Right forelimb (tissue), 1 donor: ENCODE data around the gene CCM2L.

ENCODE experiments used
- DNase-seq: peaks from one replicate; pipeline ENCODE4 v3.0.0-alpha.2; 2018

The CCM2L gene

DNA sequence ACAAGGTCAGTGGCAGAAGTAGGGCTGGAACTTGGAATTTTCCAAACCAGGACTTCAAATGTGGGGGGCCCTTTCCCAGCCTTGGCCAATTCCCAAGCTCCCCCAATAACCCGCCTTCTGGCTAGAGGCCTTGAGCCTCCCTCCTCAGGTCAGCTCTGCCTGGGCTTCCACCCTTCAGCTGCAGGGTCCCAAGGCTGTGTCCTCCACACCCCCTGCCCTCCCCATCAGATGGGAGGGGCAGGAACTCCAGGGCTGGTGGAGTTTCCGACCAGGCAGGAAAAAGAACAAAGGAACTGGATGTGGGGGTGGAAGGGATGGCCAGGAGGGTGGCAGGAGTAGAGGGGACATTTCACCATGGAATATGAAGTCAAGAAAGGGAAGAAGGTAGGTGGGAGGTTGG, at the start of gene CCM2L:
Gene CCM2L, plus strand, starts transcription at position 338 of the 400 bp plus-strand sequence. Its CDS starts 17 bp downstream, at position 355.
- no peak for DNase-seq

DNA sequence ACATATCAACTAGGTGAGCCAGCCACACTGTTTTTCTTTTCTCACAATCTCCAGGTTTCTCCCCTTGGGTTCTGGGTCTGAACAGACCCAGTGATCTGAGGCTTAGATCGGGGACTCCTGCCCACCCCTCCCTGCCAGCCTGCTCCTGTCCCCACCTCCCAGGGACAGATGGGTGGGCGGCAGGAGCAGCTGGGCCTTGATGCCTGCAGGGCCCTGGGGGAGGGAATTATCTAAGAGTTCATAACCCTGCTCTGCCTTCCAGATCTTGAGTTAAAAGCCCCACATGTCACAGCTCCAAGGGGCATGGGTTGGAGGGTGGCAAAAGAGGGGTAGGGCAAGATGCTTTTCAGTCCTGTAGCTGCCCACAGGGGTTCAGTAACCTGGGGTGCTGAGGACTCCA, 47.5 kb upstream of the CCM2L start:
- no peak for DNase-seq

DNA sequence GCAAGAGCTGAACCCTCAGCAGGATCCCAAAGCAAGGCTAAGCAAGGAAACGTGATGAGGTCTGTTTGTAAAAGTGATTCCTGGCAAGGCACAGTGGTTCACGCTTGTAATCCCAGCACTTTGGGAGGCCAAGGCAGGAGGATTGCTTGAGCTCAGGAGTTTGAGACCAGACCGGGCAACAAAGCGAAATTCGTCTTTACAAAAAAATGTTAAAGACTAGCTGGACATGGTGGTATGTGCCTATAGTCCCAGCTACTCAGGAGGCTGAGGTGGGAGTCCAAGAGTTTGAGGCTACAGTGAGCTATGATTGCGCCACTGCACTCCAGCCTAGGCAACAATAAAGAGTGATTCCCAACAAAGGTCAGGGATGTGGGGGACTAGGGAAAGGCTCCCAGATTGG, 46.3 kb upstream of the CCM2L start:
- no peak for DNase-seq

DNA sequence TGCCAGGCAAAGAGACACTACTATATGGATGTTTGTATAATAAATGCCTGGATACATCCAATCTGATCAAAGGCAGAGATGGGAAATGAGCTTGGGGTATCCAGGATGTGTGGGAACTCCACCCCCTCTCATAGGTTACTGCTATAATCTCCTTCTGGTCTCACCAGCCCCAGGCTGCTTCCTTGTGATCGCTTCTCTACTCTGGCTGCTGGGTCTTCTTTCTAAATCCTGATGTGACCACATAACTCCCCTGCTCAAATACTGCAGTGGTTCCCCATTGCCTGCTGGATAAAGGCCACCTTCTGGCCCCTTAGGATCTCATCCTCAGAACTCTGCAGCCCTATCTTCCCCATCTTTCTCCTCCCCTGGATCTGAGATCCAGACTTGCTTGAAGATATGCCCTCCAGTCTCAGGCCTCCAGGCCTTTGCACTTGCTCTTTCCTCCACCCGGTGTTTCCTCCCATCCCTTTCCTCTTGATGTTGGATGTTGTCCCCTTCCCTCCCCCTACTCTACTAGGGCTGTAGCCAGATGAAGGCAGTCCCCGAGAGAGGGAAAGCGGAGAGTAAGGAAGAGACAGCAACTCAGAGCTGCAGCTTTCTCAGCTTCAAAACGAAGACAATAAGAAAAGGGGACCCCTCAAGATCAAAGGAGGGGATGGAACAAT, 43.1 kb upstream of the CCM2L start:
- DNase-seq: no peak

DNA sequence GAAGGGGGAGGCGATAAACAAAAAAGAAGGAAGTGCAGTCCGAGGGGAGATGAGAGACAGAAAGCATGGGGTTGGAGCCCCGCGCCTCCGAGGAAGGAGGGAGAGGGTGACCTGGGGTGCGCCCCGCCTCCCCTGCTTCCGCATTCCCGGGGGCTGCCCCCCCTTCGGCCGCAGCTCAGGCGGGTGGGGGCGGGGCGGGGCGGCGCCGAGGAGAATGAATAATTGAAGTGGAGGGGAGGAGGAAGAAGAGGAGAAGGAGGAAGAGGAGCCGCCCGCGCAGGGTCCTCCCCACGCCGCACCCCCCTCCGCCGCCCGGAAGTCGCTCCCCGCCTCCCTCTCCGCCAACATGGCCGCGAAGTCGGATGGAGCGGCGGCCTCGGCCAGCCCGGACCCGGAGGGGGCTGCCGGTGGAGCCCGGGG, 42.4 kb upstream of the CCM2L start, which contains the start of gene XKR7:
Gene XKR7, plus strand, starts transcription at position 322 of the 420 bp plus-strand sequence. Its CDS starts 25 bp downstream, at position 347.
- DNase-seq: no peak

DNA sequence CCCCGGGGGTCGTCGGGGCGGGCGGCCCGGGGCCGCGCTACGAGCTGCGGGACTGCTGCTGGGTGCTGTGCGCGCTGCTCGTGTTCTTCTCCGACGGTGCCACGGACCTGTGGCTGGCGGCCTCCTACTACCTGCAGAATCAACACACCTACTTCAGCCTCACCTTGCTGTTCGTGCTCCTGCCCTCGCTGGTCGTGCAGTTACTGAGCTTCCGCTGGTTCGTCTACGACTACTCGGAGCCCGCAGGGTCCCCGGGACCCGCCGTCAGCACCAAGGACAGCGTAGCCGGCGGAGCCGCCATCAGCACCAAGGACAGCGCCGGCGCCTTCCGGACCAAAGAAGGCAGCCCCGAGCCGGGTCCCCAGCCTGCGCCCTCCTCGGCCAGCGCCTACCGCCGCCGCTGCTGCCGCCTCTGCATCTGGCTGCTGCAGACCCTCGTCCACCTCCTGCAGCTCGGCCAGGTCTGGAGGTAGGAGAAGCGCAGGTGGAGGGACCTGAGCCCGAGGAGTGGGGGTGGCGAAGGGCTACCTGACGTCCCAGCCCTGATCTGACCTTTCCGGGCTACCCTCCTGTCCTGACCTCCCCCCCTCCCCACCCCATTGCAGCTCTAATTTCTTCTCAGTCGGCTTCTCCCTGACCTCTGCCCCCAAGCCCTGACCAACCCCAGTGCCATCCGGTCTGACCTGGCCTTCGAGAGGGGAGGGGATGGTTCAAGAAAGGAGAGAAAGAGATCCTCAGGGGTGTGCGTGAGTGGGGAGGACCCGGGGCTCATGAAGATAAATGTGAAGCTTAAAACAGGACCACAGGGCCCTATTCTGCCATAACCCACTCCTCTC, 41.7 kb upstream of the CCM2L start:
- peak; percentile 93 for DNase-seq

DNA sequence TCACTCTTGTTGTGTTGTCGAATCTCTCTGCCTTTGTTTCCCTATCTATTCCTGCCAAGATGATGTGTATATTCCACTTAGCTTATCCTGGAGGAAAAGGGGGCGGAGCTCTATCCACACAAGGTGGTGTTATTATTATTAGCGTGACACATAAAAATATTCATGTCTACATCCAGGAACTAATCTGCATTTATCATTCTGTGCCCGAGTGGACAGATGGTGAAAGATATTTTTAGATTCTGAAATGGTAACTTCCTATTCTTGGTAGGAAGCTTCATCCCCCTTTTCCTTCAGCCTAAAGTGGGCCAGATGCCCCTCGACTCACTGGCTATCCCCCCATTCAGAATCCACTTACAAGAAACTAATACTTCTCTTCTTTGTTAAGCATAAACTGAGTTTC, 40.2 kb upstream of the CCM2L start:
- no peak for DNase-seq

DNA sequence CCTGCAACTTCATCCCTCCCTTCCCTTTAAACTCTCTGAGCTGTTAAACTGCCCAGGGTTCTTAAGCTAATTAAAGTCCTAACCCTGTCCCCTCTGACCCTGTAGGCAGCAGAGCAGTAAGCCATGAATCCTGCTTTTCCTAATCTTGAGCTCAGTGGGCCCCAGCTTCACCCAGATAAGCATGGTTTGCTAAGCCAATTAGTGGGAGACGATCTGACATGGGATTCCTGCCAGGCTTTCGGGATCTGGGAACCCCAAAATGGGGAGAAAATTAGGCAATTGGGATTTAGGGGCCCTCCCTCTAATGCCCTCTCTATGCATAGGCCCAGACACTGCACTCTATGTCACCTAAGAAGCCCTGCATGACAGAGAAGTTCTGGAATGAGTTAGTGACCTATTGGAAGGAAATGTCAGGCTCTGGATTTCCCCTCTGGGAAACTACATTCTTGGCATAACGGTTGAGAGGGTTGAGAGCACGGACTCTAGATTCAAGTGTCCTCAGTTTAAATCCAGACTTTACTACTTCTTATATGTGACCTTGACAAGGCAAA, 37.7 kb upstream of the CCM2L start:
- no peak for DNase-seq

DNA sequence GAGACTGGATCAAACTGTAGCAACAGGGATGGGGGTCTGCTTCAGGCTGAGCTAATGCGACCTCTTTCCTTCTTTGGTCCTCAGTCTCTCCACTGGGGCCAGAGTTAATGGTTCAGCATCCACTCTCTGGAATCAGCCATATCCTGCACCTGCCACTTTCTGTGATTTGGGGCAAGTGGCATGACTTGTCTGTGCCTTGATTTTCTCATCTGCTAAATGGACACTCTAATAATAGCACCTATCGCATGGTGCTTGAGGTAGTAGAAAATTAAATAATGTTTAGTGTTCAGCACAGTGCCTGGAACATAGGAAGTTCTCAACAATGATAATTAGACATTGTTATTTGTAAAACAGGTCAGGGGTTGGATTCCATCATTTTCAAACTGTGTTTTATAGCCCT, 35.9 kb upstream of the CCM2L start:
- DNase-seq: no peak

DNA sequence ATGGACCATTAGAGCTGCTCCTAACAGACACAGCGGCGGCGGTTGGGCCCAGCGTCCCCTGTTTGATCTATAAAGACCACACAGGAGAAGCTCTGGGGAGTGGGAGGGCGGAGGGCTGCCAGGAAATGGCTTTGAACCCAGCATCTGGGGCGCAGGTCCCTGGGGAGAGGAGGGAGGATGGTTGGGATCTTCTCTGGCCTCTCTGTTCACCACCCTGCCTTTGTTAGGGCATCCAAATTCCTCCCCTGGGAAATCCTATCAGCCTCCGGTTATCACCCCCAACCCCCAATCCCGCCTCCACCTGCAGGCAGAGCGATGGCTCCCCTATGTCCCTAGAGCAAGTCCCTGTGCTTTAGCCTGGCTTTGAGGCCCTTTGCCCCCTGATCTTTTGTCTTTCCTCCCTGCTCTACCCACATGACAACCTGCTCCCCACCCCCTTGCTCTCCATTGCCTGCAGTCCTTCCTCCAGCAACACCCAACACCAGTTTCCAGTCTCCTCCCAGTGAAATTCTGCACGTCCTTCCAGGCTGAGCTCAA, 35.2 kb upstream of the CCM2L start:
- DNase-seq: no peak

DNA sequence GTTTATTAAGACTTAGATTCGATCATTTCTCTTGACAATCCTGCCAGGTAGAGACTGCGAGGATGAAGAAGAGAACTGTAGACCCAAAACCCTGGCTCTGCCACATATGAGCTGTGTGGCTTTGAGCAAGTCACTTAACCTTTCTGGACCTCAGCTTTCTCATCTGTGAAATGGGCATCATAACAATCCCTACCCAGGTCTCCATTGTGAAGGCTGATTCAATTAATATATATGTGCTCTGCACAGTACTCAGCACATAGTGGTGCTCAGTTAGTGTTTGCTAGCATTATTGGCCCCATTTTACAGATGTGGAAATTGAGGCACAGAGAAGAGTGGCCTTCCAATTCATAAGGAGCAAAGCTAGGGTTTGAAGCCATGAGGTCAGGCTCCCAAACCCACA, 34.4 kb upstream of the CCM2L start:
- DNase-seq: no peak

DNA sequence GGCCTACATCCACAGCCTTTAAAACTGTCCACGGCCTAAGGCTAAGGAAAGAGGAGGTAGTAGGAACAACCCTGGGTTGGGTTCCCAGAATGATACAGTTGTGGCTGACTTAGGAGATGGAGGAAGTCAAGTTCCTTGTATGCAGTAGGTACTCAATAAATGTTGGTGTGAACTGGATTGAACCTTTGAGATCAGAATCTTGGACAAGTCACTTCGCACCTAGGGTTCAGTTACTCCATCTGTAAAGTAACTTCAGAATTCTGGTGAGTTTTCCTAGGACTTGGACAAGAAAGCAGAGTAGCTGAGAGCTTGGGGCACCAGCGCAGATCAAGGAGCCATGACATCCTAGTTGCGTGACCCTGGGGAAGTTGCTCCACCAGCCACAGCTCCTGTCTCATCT, 33.2 kb upstream of the CCM2L start:
- no peak for DNase-seq

DNA sequence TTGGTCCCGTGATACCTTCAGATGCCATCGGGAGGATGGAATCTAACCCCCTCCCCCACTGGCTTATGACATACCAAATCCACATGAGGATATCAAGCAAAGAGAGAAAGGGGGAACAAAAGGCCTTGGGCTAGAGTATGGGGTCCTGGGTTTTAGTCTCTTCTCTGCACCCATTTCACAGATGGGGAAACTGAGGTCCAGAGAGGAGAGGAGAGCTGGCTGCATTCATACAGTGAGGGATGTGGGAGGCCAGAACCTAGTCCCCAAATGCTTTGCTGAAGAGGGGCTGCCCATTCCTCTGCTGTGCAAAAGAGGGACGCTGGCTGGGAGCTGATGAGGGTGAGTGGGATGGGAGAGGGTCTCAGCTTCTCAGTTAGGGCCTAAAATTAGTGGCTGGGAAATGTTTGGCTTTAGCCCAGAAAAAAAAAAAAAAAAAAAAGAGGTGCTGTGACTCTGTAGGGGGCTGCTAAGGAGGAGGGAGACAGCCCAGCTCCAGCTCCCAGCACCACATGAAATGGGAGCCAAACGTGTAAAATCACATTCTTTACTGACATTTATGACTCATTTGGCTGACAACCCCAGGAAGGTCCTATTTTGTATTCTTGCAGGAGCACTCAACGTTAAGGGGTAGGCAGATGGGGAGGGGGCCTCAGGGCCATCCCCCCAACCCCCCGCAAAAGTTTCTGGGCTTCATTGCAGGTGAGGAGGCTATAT, 30.4 kb upstream of the CCM2L start:
- DNase-seq: no peak

DNA sequence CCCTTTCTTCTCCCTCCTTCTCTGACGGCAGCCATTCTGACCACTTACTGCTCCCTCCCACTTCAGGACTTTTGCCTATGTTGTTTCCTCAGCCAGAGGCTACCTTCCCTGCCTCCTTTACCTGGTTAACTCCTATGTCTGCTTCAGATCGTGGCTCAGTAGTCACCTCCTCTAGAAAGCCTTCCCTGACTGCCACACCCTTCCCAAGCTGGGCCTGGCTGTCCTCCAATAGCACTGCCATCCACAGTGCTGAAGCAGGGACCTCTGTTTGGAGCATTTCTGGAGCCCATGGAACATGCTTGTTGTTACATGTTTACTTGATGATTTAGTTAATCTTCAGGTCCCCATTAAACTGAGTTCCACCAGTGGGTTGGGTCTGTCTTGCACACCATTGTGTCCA, 28.5 kb upstream of the CCM2L start:
- DNase-seq: no peak

DNA sequence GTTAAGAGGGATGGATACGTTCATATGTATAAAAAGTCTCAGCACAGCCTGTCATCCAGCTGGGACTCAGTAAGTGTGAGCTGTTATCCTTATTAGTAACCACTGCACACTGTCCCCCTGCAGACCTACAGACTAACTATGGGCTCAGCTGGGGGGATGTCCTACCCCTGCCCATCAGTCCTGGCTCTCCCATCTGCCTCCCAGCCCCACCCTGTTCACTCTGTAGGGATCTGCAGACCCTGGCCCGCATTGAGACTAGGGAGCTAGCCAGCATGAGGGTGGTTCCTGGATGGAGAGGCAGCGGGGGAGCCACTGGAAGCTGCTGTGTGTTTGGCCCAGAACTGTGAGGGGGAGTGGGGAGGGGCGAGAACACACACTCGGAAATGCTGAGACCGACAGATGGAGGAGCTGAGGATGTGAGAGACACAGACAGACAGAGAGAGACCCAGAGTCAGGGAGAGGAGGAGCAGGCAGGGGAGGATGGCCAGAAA, 25.2 kb upstream of the CCM2L start:
- no peak for DNase-seq

DNA sequence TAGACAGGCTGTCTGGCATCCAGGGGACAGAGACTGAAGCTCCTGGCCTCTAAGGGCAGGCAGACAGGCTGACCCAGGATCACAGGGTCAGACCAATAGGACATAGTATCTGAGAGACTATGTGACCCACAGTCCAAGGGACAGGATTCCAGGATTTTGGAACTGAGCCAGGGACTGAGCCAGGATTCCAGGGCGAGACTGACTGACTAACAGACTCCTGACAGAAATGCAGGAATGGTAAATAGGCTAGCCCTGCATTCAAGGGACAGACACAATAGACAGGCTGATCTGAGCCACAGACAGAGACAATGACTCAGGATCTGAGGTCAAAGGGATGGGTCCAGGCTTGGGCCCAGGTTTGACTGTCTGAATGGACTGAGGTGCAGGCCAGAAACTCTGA, 22.5 kb upstream of the CCM2L start:
- DNase-seq: no peak

DNA sequence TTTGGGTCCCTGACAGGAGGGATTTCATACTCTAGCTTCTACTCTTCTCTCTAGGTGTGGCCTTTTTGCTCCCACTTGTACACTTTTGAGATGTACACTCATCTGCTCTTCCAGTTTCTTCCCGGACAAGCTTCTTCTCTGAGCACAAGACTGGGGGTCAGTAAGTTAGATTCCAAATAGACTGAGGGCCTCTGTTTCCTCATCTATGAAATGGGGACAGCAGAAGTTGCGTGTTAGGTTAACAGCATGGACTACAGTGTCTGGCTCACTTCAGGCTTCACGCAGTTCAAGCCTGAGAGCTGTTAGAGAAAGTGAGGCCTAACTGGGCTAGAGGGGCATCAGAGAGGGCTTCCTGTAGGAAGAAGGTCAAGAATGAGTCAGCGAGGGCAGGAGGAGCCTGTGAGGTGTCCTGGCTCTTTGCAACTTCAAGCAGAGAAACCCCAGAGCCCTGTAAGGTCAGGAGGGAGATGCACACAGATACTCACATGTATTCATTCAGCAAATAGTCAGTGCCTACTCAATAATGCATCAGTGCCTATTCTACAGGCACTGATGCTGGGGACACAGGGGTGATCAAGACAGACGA, 21.7 kb upstream of the CCM2L start:
- DNase-seq: no peak

DNA sequence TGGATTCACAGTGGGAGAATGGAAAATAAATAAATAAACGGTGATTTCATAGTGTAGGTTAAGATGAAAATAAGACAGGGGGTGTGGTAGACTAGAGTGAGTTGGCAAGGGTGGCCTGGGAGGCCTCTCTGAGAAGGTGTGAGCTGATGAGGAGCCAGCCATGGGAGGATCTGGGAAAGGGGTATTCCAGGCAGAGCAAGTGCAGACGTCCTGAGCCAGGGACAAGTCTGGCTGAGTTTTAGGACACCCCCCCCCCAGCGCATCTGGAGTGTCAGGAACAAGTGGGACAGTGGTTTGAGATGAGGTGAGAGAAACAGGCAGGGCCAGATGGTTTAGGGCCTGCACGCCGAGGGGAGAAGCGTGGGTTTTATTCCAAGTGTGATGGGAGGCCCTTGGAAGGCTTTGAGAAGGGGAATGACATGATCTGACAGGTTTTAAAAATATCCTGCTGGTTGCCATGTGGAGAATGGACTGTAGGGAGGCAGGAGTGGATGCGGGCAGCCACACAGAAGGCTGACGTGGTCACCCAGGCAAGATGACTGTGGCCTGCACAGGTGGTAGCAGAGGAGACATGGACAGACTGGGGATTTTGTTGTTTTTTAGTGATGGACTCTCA, 21.1 kb upstream of the CCM2L start:
- DNase-seq: no peak

DNA sequence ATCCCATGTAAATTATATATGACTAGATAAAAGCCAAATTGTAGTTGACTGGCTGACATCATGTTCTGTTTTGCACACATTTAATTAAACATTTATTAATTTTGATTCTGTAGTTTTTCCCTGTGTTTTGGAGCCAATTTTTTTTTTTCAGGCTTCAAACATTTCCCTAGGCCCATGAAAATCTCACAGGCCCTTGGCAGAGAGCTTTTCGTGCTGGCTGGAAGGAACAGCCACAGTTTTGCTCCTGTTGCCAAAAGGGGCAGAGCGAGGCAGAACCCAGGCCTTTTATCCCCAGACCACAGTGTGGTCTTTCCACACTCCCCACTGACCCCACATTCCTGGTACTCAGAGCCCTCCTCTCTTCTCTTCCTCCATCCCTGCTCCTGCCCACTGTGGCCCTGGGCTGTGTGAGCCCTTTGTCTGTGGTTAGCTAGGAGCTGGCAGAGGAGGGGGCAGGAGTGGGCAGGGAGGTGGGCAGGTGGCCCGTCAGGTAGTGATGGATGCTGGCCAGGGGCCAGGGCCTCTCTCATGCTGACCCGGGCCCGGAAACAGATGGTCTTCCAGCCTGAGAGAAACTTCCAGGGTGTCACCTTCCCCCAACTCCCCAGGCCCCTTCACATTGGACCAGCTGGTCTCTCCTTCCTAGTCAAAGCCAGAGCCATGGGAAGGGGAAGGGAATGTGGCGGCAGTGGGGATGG, 19.4 kb upstream of the CCM2L start:
- DNase-seq: no peak

DNA sequence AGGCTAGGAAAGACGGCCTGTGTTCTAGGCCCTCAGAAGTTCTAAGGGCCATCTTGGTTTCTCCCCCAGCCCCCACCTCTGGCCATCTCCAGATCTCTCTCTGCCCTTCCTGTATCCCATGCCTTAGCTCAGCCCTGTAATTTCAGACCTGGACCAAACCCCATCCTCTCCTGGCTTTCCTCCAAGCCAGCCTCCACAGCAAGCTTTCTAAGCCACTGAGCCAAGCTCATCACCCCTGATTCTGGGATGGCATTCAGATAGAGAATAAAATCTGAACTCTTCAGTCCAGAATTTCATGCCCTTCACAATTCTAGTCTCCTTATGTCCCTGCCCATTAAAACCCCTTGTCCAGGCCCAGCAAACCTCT, 18.9 kb upstream of the CCM2L start:
- no peak for DNase-seq

DNA sequence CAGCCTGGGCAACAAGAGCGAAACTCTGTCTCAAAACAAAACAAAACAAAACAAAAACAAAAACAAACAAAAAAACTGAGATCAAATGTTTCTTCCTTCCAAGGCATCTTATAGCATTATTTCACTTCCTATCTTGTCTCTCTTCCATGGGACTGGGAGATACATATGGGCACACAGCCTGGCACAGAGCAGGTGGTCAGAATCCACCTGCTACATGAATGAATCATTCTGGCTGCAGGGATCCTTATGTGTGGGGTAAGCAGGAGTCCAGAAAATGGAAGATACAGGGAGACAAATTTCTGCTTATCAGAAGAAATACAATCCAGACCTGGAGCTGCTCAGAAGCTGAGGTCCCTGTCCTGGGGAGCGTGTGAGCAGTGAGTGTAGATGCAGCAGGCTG, 18.2 kb upstream of the CCM2L start:
- DNase-seq: no peak

DNA sequence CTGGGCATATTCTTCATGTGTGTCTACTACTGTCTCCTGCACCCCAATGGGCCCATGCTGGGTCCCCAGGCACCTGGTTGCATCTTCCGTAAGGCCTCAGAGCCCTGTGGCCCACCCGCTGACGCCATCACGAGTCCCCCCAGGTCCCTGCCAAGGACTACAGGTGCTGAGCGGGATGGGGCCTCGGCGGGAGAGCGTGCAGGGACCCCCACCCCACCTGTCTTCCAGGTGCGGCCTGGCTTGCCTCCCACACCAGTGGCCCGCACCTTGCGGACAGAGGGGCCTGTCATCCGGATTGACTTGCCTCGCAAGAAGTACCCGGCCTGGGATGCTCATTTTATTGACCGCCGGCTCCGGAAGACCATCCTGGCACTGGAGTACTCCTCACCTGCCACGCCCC, 13.2 kb upstream of the CCM2L start:
- DNase-seq: no peak
